ENCODE measurements around the gene EPB41L1. TPM values are rescaled to one million over a fixed set of nuclear protein-coding genes. Genes with fewer than 3 reads are reported as not detected.

EPB41L1 gene
- total RNA-seq, 1 donor: 9.1 TPM

- no peak for TF ChIP-seq CTCF (IDR thresholded peaks at IDR 0.05; ENCODE audit: insufficient read depth, low read depth, low read length)
- no peak for DNase-seq (ENCODE audit: low read depth)
- H3K4me3 ChIP-seq (ENCODE audit: low read depth, low read length): no peak overlapping the region
These were observed 107.9 kb downstream of the EPB41L1 start for GRCh38 chr20:36262440-36262839.

- no peak for DNase-seq (ENCODE audit: low read depth)
- no peak for TF ChIP-seq CTCF (IDR thresholded peaks at IDR 0.05; ENCODE audit: insufficient read depth, low read depth, low read length)
These were observed 110.1 kb downstream of the EPB41L1 start for GRCh38 chr20:36264426-36265246.

GRCh38 chr20:36266189-36266588, 111.6 kb downstream of the EPB41L1 start:
- no peak for DNase-seq (ENCODE audit: low read depth)
- H3K4me3 ChIP-seq (ENCODE audit: low read depth, low read length): no peak overlapping the region

More at GRCh38 chr20:36264426-36265246, 110.1 kb downstream of the EPB41L1 start:
- no peak overlapping the region for H3K4me3 ChIP-seq (ENCODE audit: low read depth, low read length)

GRCh38 chr20:36267605-36268381, 113.3 kb downstream of the EPB41L1 start:
- no peak for TF ChIP-seq CTCF (IDR thresholded peaks at IDR 0.05; ENCODE audit: insufficient read depth, low read depth, low read length)
- DNase-seq (ENCODE audit: low read depth): no peak
- no peak overlapping the region for H3K4me3 ChIP-seq (ENCODE audit: low read depth, low read length)

More at GRCh38 chr20:36266189-36266588, 111.6 kb downstream of the EPB41L1 start:
- no peak for TF ChIP-seq CTCF (IDR thresholded peaks at IDR 0.05; ENCODE audit: insufficient read depth, low read depth, low read length)

GRCh38 chr20:36268440-36269342, 114.2 kb downstream of the EPB41L1 start:
- H3K4me3 ChIP-seq (ENCODE audit: low read depth, low read length): no peak overlapping the region
- no peak for TF ChIP-seq CTCF (IDR thresholded peaks at IDR 0.05; ENCODE audit: insufficient read depth, low read depth, low read length)
- DNase-seq (ENCODE audit: low read depth): no peak

GRCh38 chr20:36269507-36269906, 115.0 kb downstream of the EPB41L1 start:
- no peak for TF ChIP-seq CTCF (IDR thresholded peaks at IDR 0.05; ENCODE audit: insufficient read depth, low read depth, low read length)
- no peak for DNase-seq (ENCODE audit: low read depth)

More at GRCh38 chr20:36269507-36269906, 115.0 kb downstream of the EPB41L1 start:
- H3K4me3 ChIP-seq (ENCODE audit: low read depth, low read length): no peak overlapping the region

All from fibroblast of villous mesenchyme (primary cell).